GM12891 (cell line): Measurements from ENCODE around the gene DDAH2.

Experiments
- PAX5 ChIP-seq: IDR thresholded peaks from 2 replicates; pipeline ENCODE4 v1.6.1; 2011; ENCODE audit warnings: low read length, moderate library complexity, mild to moderate bottlenecking; ENCODE audit not compliant: insufficient read depth, severe bottlenecking
- POLR2A ChIP-seq: IDR thresholded peaks from 2 replicates; pipeline ENCODE4 v1.6.1; 2011; ENCODE audit warnings: low read depth, low read length, control low read depth
- POLR2AphosphoS5 ChIP-seq: IDR thresholded peaks from 2 replicates; pipeline ENCODE4 v1.6.1; 2011; ENCODE audit warnings: low read depth, low read length, control low read depth
- POU2F2 ChIP-seq: IDR thresholded peaks from 2 replicates; pipeline ENCODE4 v1.6.1; 2011; ENCODE audit warnings: low read depth, mild to moderate bottlenecking, control low read depth, low read length, moderate library complexity
- SPI1 ChIP-seq: IDR thresholded peaks from 2 replicates; pipeline ENCODE4 v1.6.1; 2011; ENCODE audit warnings: low read depth, low read length, control low read depth
- TAF1 ChIP-seq: IDR thresholded peaks from 2 replicates; pipeline ENCODE4 v1.6.1; 2011; ENCODE audit warnings: low read depth, low read length, control low read depth

GRCh38 chr6:31710523-31711219, 18.4 kb downstream of the DDAH2 start:
- no peak for TF ChIP-seq POLR2AphosphoS5
- no peak for TF ChIP-seq TAF1
- TF ChIP-seq POLR2A: no peak
- TF ChIP-seq SPI1: no peak
- TF ChIP-seq PAX5: no peak
- TF ChIP-seq POU2F2: no peak
